Stimulated activated naive CD8-positive, alpha-beta T cell treated with anti-CD3 and anti-CD28 coated beads, Interleukin-15, amount 100 ng/mL, for 72 hours (primary cell): ENCODE results near the gene LMNTD1.
"Not testable (repeated sequence)": the region's sequence is repeated elsewhere in the genome, so short reads cannot be mapped to it uniquely, and the experiment has no call there.

ENCODE experiments used
- ATAC-seq: fragments of 150-1000 bp; cut with Tn5 transposase; 2 replicates; pipeline ENCODE4 v1.10.0; 2021; ENCODE audit warnings: mild to moderate bottlenecking, moderate library complexity
- DNase-seq, 2 donors: peaks; one replicate each; pipeline ENCODE4 v3.0.0; 2021 to 2022
- H3K27ac Mint-ChIP-seq, 2 donors: one replicate each; pipeline ENCODE4 v1.8.0; 2022; ENCODE audit warnings: mild to moderate bottlenecking in 2 of 2, mixed read lengths in 2 of 2, moderate library complexity in 2 of 2
- H3K27me3 Mint-ChIP-seq: one replicate; pipeline ENCODE4 v1.8.0; 2022; ENCODE audit warnings: mixed read lengths
- H3K4me1 Mint-ChIP-seq: one replicate; pipeline ENCODE4 v1.8.0; 2022; ENCODE audit warnings: mild to moderate bottlenecking, mixed read lengths
- H3K4me3 Mint-ChIP-seq, 2 donors: one replicate each; pipeline ENCODE4 v1.8.0; 2022; ENCODE audit warnings: mild to moderate bottlenecking in 2 of 2, mixed read lengths in 2 of 2, moderate library complexity in 1 of 2
- H3K9me3 Mint-ChIP-seq, 2 donors: one replicate each; pipeline ENCODE4 v1.8.0; 2022; ENCODE audit warnings: mixed read lengths in 2 of 2

Gene LMNTD1

DNA sequence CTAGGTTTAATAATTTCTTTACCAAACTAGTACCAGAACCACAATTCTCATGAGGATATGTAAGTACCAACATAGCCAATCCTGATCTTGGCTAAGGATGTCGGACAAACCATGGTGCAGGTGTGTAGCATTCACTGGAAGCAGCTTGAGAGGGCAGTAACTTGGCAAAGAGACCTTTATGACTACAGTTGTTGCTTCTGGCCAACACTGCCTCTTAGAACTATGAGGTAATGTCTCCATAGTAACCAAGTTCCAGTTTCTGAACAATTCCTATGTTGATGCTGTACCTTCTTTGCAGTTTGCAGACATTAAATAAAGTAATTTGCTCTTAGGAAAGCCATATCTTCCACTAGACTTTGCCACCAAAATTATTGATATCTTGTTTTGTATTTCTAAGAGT is at the start of gene LMNTD1:
LMNTD1 (minus strand) TSS at position 186 of the 400 bp plus-strand sequence. CDS start 324 bp downstream, outside the sequence.
- Mint-ChIP-seq H3K4me1 (no peaks in the 10 kb centered on the region), H3K9me3 (peaks cover under 1% of the 10 kb centered on the region in 2 donors), H3K27me3 (no peaks in the 10 kb centered on the region), H3K4me3 (no peak within 1 kb of the TSS), H3K27ac (peak within 1 kb of the TSS in 1 of 2 donors; percentile 23)
- ATAC-seq, result no peak
- no peak for DNase-seq

- Mint-ChIP-seq H3K4me3 (no peak overlapping the region), H3K27me3 (no peaks in the 10 kb centered on the region), H3K9me3 (peaks cover 18 to 34% of the 10 kb centered on the region in 2 donors), H3K4me1 (peaks cover 16% of the 10 kb centered on the region), H3K27ac (no peak overlapping the region)
- DNase-seq (no peak), ATAC-seq (no peak)
These were observed 45.9 kb upstream of the LMNTD1 start for GRCh38 chr12:25598956-25599355.

GRCh38 chr12:25595496-25595895 is 42.4 kb upstream of the LMNTD1 start:
- not testable (repeated sequence) for DNase-seq, ATAC-seq, H3K27me3 Mint-ChIP-seq
- Mint-ChIP-seq H3K4me3 (peak overlapping the region; percentile 50 to 59), H3K27ac (peak overlapping the region; percentile 92 to 94), H3K4me1 (peaks cover 30% of the 10 kb centered on the region), H3K9me3 (peaks cover 18 to 60% of the 10 kb centered on the region in 2 donors)

DNA sequence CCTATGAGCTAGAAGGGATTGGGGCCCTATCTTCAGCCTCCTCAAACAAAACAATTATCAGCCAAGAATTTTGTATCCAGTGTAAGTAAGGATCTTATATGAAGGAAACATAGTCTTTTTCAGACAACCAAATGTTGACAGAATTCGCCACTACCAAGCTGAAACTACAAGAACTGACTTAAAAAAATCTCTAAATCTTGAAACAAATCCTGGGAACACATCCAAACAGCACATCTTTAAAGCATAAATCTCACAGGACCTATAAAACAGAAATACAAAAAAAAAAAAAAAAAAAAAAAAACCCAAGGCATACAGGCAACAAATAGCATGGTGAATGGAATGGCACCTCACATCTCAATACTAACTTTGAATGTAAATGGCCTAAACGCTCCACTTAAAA is 41.3 kb upstream of the LMNTD1 start:
- Mint-ChIP-seq H3K27ac (no peak overlapping the region), H3K4me3 (no peak overlapping the region), H3K27me3 (no peaks in the 10 kb centered on the region), H3K4me1 (peaks cover 39% of the 10 kb centered on the region), H3K9me3 (peaks cover 18 to 57% of the 10 kb centered on the region in 2 donors)
- DNase-seq (no peak), ATAC-seq (no peak)

DNA sequence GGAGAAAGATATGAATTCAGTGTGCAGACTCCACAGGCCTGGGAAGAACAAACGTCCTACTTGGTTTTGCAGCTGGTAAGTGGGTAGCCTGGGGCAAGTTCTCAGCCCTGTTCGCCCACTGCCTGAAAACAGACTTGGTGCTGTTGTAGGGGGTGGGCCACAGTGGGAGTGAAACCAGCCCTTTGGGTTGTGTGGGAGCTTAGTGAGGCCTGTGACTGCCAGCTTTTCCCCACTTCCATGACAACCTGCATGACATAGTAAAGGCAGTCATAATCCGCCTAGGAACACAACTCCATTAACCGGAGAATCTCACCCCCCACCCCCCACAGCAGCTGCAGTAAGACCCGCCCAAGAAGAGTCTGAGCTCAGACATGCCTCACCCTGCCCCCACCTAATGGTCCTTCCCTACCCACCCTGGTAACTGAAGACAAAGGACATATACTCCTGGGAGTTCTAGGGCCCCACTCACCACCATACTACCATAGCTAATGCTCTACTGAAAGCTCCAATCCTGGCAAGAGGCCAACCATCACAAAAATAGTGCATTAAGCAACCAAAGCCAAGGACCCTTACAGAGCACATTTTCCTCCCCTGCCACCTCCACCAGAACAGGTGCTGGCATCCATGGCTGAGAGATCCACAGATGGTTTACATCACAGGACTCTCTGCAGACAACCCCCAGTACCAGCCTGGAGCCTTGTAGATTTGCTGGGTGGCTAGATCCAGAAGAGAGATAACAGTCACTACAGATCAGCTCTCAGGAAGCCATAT is 39.8 kb upstream of the LMNTD1 start:
- Mint-ChIP-seq H3K4me1 (peaks cover 39% of the 10 kb centered on the region), H3K9me3 (peaks cover 10 to 43% of the 10 kb centered on the region in 2 donors), H3K27me3 (no peaks in the 10 kb centered on the region), H3K4me3 (no peak overlapping the region), H3K27ac (no peak overlapping the region)
- DNase-seq, result no peak
- ATAC-seq, result no peak

DNA sequence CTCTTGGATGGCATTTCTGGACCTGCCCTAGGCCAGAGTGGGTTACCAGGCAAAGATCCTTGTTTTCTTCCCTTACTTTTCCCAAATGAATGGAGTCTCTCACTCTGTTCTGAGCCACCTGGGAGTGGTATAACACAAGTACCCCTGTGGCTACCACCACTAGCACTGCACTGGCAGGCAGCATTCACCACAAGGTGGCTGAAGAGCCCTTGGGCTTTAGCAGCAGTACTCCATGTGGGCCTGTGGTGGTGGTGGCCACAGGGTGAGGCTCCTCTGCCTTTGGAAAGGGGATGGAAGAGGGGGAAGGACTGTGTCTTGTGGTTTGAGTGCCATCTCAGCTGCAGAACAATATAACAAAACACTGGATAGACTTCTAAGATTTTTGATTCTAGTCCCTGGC is 38.1 kb upstream of the LMNTD1 start:
- no peak overlapping the region for H3K27ac Mint-ChIP-seq
- no peak for ATAC-seq
- peaks cover 39% of the 10 kb centered on the region for H3K4me1 Mint-ChIP-seq

DNA sequence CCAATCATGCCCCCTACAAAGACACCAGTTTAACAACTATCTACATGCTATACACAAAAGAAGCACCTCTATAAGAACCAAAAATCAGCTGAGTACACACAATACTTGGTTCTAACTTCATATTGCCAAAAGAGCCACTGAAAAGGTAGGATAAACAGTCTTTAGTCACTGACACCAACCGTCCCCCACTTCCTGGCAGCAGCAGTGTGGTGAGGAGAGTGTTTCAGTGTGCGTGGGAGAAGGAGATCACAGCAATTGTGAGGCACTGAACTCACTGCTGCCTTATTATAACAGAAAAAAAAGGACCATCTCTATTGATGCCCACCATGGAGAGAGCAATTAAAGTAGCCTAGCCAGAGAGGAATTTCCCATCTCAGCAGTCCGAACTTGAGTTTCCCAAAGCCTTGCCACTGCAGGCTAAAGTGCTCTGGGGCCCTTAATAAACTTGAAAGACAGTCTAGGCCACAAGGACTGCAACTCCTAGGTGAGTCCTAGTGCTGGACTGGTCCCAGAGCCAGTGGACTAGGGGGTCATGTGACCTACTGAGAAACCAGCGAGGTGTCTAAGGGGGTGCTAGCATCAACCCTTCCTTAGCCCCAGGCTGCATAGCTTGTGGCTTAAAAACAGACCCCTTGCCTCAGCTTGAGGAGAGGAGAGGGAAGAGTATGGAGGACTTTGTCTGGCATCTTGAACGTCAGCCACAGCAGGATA is 37.1 kb upstream of the LMNTD1 start:
- peaks cover 11 to 43% of the 10 kb centered on the region in 2 donors for H3K9me3 Mint-ChIP-seq
- H3K27ac Mint-ChIP-seq, result peak overlapping the region; percentile 55 to 83
- peak overlapping the region; percentile 36 to 43 for H3K4me3 Mint-ChIP-seq
- H3K4me1 Mint-ChIP-seq, result peaks cover 29% of the 10 kb centered on the region
- H3K27me3 Mint-ChIP-seq, result no peaks in the 10 kb centered on the region
- DNase-seq (peak; percentile 47 to 65), ATAC-seq (peak; percentile 99)

More for the DNA sequence above, 38.1 kb upstream of the LMNTD1 start:
- Mint-ChIP-seq H3K27me3 (no peaks in the 10 kb centered on the region), H3K4me3 (no peak overlapping the region), H3K9me3 (peaks cover 17 to 50% of the 10 kb centered on the region in 2 donors)
- no peak for DNase-seq

GRCh38 chr12:25587346-25587745 is 34.3 kb upstream of the LMNTD1 start:
- peaks cover 23% of the 10 kb centered on the region for H3K4me1 Mint-ChIP-seq
- H3K9me3 Mint-ChIP-seq, result peaks cover 11 to 27% of the 10 kb centered on the region in 2 donors
- no peak overlapping the region for H3K4me3 Mint-ChIP-seq
- no peaks in the 10 kb centered on the region for H3K27me3 Mint-ChIP-seq
- no peak for DNase-seq
- ATAC-seq, result no peak
- H3K27ac Mint-ChIP-seq, result no peak overlapping the region

GRCh38 chr12:25585662-25586061 is 32.6 kb upstream of the LMNTD1 start:
- Mint-ChIP-seq H3K27ac (no peak overlapping the region), H3K4me1 (peaks cover 11% of the 10 kb centered on the region), H3K4me3 (no peak overlapping the region), H3K9me3 (peaks cover 11 to 16% of the 10 kb centered on the region in 2 donors), H3K27me3 (no peaks in the 10 kb centered on the region)
- ATAC-seq (no peak), DNase-seq (no peak)

- Mint-ChIP-seq H3K4me1 (peaks cover 5% of the 10 kb centered on the region), H3K4me3 (no peak overlapping the region), H3K27ac (no peak overlapping the region), H3K9me3 (peaks cover 11 to 16% of the 10 kb centered on the region in 2 donors), H3K27me3 (no peaks in the 10 kb centered on the region)
- ATAC-seq, result no peak
- no peak for DNase-seq
These were observed 32.0 kb upstream of the LMNTD1 start for GRCh38 chr12:25585021-25585523.

DNA sequence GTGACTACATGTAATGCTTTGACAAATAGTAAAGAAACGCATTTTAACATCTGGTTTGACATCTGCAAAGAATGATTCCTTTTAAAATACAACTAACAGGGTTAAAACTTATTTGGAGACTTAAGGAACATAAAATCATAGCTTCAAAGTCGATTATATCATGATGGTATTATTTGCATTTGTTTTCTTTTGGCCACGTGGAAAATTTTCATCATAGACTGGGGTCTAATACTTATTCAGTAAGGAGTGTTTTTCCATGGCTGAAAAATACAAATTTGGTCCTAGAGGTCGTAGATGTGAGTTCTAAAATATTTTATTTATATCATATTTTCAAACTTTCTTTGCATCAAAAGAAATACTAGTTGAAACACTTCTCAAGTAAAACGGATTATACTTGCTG is 31.5 kb upstream of the LMNTD1 start:
- DNase-seq (no peak), ATAC-seq (no peak)
- Mint-ChIP-seq H3K4me3 (no peak overlapping the region), H3K4me1 (peaks cover under 1% of the 10 kb centered on the region), H3K27ac (no peak overlapping the region), H3K9me3 (peaks cover 11 to 16% of the 10 kb centered on the region in 2 donors), H3K27me3 (no peaks in the 10 kb centered on the region)

DNA sequence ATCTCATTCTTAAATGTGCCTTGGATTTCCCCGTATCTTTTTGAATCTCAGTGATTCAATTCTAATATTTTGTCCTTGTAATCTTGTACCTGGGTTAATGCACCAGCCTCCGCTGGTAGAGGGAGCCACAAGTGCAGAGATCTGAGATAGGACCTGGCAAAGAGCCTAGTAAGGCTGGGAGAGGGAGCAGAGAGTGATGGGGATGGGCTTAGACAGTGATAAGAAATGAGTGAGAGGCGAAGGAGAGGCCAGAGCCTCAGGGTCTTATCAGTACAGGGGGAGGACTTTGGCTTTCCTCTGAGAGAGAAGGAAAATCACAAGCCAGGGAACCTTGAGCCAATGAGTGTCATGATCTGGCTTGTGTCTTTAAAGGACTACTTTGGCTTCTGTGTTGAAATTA is 30.5 kb upstream of the LMNTD1 start:
- DNase-seq (no peak), ATAC-seq (no peak)
- H3K4me1 Mint-ChIP-seq, result no peaks in the 10 kb centered on the region

DNA sequence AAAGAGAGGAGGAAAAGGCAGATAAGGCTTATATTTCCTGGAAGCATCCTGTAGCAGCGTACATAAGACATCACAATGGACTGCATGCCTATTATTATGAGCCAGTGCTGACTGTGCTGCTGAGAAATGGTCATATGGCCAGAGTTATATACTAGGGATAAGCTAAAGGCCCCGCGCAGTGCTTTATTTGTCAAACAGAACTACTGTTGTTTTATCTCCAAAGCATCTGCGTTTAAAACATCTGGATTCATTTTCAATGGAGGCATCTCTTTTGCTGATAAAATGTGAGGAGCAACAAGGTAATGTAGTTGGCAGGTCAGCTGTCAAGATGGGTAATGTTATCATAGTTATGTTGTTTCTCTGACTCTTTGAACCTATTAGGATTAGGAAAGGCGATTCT is 28.0 kb upstream of the LMNTD1 start:
- Mint-ChIP-seq H3K27ac (no peak overlapping the region), H3K4me3 (no peak overlapping the region), H3K27me3 (no peaks in the 10 kb centered on the region), H3K4me1 (no peaks in the 10 kb centered on the region), H3K9me3 (peaks cover under 1 to 14% of the 10 kb centered on the region in 2 donors)
- ATAC-seq (no peak), DNase-seq (no peak)

More for the DNA sequence above, 30.5 kb upstream of the LMNTD1 start:
- Mint-ChIP-seq H3K27me3 (no peaks in the 10 kb centered on the region), H3K27ac (no peak overlapping the region), H3K4me3 (no peak overlapping the region), H3K9me3 (peaks cover 11 to 16% of the 10 kb centered on the region in 2 donors)

- no peaks in the 10 kb centered on the region for H3K4me1 Mint-ChIP-seq
- no peak overlapping the region for H3K27ac Mint-ChIP-seq
- peaks cover 0 to 12% of the 10 kb centered on the region in 2 donors for H3K9me3 Mint-ChIP-seq
These were observed 25.5 kb upstream of the LMNTD1 start for GRCh38 chr12:25578411-25579143.

GRCh38 chr12:25574761-25575160 is 21.7 kb upstream of the LMNTD1 start:
- Mint-ChIP-seq H3K27ac (no peak overlapping the region), H3K27me3 (no peaks in the 10 kb centered on the region), H3K9me3 (peaks cover 0 to 12% of the 10 kb centered on the region in 2 donors), H3K4me3 (no peak overlapping the region), H3K4me1 (no peaks in the 10 kb centered on the region)
- ATAC-seq (no peak), DNase-seq (no peak)

More at GRCh38 chr12:25578411-25579143, 25.5 kb upstream of the LMNTD1 start:
- no peak for DNase-seq
- ATAC-seq, result no peak
- H3K27me3 Mint-ChIP-seq, result no peaks in the 10 kb centered on the region
- H3K4me3 Mint-ChIP-seq, result no peak overlapping the region
